PC-3 (cell line): ENCODE measurements around the gene AFTPH.

Experiments used
- CTCF ChIP-seq: fragments of 300-600 bp; sonication (generic); conservative IDR thresholded peaks from 2 replicates; pipeline ENCODE4 v1.5.1; 2017; ENCODE audit warnings: antibody characterized with exemption, low read depth, mild to moderate bottlenecking, low read length
- EZH2 ChIP-seq: fragments of 300-600 bp; sonication (generic); IDR thresholded peaks from one replicate; pipeline ENCODE4 v1.6.1; 2017; ENCODE audit warnings: antibody characterized with exemption, mild to moderate bottlenecking, low read length; ENCODE audit not compliant: unreplicated experiment

- TF ChIP-seq CTCF (no peak), EZH2 (no peak)
These were observed 30.3 kb upstream of the AFTPH start for GRCh38 chr2:64493788-64494187.
